Measurements from ENCODE around the gene NPRL2.

NPRL2 gene

DNA sequence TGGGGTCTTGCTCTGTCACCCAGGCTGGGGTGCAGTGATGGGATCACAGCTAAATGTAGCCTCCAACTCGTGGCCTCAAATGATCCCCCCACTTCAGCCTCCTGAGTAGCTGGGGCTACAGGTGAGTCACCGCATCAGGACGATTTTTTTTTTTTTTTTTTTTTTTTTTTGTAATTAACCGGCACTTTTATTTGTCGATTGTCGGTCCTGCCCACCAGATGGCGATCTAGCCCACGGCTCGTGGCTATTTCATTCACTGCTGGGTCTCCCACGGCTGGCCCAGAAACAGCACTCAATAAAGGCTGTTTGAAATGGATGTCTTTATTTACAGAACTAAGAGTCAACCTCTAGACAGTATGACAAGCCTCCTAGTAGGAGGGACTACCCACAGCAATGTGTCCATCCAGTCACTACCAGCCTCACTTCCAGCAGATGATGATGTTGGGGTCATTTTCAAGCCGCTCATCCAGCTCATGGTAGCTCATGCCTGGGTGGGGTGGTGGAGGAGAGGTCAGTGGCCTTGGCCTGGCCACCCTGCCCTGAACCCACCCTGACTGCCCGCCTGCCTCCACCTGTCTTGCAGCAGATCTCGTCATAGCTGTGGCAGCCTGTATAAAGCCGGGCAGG, 3.3 kb downstream of the NPRL2 start:
- DNase-seq, result peak; percentile 40

DNA sequence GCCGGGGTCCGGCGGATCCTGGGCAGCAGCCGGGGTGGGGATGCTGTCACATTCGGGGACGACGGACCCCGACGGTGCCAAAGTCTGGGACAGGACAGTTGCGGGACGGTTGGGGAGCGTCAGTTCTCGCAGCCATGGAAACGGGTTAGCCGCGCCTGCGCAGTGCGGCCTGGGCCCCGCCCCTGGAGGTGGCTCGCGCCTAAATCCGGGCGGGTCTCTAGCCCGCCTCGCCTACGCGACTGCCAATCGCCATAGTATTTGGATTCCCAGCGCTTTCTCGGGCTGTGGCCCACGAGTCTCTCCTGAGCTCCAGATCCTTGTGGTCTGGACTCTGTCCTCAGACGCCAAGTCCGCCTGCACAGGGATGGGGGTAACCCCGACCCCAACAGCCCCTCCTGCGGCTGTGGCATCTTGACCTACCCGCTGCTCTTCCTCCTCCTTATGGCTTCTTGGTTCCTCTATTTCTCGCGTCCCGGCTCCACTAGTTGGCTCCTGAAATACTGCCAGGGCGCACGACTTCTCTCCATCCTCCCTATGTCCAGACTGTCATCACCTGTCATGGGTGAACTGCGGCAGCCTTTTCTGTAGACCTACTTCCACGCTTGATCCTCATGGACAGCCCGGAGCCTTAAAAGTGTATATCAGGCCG, 4.9 kb downstream of the NPRL2 start, which contains the start of gene ZMYND10:
Gene ZMYND10, minus strand, starts transcription at position 147 of the 649 bp plus-strand sequence. CDS start 153 bp downstream, outside the sequence.
- peak; percentile 24 for DNase-seq

DNA sequence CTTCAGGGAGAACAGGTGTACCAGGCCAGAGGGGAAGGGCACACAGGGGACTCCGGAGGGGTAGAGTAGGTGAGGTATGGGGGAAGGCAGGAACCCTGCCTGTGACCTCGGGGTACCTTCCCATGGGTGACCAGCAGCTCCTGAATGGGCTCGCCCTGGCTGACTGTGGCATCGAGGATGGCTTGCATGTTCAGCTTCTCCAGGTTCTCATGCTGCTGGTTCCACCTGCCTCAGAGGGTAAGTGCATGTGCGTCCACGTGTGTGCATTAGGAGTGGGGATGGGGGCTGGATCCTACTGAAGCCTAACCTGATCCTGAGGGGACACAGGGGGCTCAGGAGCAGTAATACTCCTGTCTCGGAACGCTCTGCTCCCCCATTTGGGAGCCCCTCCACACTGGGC, 5.6 kb downstream of the NPRL2 start:
- no peak for DNase-seq

DNA sequence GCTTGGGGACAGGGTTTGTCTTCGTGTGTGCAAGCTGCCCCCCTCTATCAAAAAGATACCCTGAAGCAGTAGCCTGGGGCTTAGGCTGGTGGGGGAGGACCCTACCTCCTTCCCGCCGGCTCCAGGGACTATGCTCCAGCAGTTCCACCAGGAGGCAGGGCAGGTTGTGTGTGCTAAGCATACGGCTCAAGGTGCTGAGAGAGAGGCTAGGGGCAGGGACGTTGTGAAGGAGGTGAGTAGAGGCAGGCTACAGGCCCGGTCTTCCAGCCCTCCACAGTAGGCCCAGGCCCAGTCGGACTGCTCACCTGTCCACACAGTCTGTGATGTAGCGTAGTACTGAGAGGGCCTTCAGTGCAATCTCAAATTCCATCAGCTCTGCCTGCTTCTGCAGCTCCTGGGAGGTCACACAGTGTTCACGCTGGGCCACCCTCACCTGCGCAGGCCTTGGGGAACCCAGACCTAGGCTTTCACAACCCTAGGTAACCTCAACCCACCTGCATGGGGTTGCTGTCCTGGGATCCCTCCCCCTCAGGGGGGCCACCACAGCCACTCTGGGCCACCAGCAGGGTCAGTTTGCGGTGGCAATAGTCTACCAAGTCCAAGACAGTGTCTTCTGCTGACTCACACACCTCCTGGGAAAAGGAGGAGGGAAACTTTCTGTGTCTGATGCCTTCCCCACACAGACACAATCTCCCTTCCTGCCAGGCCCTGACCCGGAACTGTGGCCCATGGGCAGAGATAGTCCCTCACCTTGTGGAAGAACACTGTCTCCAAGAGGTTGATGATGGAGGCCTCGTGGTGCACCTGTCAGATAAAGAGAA, 7.6 kb downstream of the NPRL2 start:
- DNase-seq, result no peak

DNA sequence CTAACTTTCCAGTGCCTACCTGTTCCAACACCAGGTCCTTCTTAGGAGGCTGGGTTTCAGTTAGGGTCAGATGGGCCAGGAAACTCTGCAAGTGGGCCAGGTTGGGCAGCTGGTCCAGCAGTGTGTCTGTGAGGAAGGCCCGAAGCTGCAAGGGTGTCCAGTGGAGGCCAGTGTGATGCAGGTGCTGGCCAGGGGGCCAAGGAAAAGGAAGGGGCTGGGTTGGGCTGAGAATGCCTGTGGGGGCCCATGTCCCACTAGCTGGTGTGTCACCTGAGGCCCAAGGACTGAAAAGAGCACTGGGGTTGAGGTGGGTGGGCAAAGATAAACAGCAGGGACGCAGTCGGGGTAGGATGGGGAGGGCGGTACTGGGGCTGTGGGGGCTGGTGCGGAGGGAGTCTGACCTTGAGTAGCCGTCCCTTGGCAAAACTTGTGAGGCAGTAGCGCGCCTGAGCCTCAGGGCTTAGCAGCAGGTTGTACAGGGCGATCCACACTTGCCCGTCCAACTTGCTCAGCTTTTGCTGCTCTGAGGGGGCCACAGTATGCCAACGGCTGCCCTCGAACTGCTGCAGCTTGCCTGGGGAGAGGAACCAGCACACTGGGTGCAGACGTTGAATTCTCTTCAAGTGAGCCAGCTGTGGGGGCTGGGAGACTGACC, 8.5 kb downstream of the NPRL2 start:
- no peak for DNase-seq

DNA sequence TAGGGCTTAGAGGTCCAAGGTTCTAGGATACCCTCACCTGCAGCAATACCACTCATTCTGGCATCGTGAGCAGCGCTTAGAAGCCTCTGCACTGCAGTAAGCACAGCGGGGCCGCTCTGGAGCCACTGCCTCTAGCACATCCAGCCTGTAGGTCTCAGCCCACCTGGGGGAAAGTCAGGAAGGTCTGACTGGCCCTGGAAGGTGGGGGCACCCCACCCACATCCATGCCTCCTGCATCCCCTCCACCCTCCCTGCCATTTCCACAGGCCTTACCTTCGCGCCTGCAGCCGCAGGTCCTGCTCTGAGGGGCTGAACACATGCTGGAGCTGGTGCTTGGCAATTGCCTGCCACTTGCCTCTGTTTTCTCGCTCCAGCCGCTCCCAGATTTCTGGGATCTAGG, 9.0 kb downstream of the NPRL2 start:
- no peak for DNase-seq

DNA sequence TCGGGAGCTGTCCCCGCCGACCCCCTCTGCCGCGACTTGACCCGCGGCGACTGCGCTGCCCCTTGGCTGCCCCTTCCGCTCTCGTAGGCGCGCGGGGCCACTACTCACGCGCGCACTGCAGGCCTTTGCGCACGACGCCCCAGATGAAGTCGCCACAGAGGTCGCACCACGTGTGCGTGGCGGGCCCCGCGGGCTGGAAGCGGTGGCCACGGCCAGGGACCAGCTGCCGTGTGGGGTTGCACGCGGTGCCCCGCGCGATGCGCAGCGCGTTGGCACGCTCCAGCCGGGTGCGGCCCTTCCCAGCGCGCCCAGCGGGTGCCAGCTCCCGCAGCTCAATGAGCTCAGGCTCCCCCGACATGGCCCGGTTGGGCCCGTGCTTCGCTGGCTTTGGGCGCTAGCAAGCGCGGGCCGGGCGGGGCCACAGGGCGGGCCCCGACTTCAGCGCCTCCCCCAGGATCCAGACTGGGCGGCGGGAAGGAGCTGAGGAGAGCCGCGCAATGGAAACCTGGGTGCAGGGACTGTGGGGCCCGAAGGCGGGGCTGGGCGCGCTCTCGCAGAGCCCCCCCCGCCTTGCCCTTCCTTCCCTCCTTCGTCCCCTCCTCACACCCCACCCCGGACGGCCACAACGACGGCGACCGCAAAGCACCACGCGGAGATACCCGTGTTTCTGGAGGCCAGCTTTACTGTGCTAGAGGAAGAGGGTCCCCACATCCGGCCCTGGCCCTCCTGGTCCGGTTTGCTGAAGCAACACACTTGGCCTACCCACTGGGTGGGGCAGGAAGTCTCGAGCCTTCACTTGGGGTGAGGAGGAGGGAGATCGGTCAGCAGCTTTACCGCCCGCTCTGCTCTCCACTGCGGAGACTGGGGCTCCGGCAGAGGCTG, 9.9 kb downstream of the NPRL2 start, which contains the start of gene RASSF1:
Gene RASSF1, minus strand, starts transcription at position 389 of the 882 bp plus-strand sequence. Its CDS starts 31 bp downstream, at position 358.
- DNase-seq, result no peak

DNA sequence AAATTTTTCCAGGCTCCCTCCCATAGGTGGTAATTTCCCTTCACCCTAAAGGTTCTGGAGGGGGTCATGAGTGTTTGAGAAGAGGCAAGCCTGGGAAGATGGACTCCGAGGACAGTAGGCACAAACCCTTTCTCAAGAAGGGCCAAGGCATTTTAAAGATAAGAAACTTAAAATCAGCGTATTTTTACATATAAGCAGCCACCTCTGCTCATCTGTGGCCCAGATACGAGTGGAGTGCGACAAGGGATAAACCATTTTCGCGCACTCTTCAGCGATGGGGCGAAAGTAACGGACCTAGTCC, 10.5 kb downstream of the NPRL2 start:
- no peak for DNase-seq

DNA sequence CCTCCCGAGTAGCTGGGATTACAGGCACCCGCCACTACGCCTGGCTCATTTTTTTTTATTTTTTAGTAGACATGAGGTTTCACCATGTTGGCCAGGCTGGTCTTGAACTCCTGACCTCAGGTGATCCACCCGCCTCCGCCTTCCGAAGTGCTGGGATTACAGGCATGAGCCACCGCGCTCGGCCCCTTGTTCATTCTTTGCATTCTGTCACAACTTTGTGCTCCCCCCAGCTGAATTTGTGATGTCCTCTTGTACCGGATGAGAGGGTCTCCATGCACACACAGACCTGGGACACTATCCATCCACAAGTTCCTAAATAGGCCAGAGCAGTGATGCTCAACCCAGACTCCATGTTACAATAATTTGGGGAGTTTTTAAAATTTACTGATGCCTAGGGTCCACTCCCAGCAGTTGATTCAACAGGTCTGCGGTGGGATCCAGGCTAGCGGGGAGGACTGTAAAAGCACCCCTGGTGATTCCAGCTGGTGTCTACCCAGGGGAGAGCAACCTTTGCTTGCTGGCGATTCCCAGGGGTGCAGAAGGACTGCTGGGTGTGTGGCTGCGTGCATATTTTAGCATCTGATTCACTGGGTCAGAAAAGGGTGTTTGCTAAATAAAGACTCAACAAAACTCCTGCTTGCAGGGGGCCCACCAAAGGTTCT, 11.0 kb downstream of the NPRL2 start:
- DNase-seq, result no peak

DNA sequence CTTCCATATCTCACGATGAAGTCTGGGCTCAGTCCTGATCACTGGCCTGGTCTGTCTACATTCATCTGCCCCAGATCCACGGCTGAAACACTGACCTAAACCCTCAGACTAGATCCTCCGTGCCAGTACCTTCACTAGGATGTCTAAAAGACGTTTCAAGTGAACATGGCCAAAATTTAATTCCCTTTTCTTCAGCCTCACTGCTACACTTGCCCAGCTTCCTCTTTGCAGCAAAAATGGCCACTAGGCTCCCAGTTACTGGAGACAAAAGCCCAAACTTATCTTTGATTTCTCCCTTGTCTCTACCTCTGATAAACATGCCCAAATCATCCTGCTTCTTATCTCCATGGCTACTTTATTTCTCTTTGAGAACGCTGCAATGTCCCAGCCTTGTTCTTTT, 11.6 kb downstream of the NPRL2 start:
- no peak for DNase-seq

DNA sequence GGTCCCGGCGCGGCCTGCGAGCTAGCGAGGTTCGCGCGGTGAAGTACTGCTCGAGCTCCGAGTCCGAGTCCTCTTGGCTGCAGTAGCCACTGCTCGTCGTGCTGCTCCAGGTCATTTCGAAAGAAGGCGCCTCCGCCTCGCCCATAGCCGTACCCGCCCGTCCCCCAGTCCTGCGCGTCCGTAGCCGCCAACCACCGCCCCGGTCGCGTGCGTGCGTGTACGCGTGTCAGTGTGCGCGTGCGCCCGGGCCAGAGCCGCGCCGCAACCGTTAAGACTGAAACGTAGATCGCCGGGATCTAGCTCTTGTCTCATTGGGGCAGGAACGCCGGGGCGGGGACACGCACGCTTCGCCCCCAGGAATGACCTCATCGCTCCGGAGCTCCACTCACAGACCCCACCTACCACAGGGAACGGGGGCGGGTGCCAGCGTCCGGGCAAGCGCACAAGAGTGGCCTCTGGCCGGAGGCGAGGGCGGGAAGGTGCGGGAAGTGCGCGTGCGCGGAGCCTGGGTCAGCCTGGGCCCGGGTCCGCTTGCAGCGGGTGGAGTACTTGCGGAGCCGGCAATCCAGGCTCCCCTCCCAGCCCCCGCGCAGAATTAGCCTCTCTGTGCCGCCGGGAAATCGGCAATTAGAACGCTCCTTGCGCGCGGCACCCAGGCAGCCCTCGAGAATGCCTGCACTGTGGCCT, 13.3 kb downstream of the NPRL2 start:
- DNase-seq, result peak; percentile 95

DNA sequence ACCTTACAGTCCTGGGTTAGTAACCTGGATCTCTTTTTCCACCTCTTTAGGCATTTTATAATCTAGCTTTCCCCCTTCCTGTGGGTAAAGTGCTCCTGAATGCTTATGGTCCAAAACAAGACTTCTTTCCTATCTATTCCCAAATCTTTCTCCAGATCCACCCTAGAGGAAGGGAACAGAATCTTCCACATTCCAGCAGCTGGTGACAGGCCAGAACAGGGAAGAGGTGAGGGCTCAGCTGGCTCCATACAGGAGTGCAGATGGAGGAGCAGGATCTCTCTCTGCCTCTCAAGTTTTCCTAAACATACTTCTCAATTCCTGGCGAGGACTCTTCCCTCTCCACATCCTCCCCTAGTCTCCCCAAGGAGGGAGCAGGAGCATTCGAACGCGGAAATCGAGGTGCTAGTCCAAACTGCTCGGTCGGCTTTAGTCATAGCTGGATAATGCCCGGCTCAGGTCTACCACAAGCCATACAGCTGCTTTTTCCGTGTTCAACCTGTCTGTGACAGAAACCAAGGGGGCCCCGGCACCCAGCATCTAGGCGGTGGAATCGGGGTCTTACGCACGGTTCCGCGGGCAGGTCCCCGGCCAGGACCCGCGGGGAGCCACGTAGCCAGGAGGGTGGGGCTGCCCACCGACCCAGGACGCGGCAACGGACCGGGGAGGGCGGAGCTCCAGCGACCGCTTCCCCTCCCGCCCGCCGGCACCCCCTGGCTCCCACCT, 14.0 kb downstream of the NPRL2 start:
- no peak for DNase-seq

DNA sequence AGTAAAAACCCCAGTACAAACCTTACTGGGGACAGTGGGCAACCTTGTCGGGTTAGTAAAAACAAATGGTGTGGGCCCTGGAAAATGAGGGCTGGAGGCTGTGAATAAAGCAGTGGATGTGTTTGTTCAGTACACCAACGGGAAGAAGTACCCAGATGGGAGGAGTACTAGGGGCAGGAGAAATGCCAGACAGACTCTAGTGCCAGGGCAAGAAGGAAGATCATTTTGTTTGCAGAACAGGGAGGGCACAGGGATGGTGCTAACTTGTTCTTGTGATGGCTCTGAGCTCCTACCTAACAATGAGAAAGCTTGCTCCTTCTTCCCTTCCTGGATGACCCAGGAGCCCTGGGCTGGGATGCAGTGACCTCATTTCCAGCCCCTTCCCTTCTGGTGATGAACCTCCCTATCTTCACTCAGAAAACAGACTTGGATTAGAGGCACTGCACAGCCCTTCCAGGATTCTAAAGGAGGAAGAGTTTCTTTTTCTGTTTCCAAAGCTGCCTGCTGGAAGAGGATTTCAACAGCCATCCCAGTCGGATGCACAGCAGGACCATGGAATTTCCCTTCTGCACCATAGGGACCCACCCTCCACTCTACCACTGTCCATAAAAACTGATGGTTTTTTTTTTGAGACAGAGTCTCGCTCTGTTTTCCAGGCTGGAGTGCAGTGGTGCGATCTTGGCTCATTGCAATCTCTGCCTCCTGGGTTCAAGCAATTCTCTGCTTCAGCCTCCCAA, 16.1 kb downstream of the NPRL2 start:
- DNase-seq, result no peak

DNA sequence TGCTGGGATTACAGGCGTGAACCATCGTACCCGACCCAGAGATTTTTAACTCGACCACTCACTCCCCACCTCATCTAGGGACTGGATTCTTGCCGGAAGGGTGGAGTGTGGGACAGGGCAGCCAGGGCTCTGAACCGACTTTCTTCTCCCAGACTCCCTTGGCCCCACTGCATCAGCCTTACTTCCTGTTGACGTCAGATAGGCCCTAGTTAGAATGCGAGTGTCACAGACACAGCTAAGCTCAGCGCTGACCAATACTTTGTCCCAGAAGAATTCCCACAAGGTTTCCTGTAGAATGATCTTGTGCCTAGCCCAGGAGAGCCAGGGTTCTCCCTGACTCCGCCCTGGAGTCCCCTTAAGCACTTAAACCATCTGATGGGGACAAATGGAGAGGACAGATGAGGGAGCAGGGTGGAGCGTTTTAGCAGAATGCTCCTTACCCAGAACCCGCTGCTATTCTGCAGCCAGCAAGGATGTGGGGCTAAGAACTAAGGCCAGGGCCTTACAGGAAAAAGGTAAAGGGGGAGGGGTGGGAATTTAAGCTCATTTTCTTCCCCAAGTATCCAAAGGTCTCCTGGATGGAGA, 16.7 kb downstream of the NPRL2 start:
- no peak for DNase-seq

DNA sequence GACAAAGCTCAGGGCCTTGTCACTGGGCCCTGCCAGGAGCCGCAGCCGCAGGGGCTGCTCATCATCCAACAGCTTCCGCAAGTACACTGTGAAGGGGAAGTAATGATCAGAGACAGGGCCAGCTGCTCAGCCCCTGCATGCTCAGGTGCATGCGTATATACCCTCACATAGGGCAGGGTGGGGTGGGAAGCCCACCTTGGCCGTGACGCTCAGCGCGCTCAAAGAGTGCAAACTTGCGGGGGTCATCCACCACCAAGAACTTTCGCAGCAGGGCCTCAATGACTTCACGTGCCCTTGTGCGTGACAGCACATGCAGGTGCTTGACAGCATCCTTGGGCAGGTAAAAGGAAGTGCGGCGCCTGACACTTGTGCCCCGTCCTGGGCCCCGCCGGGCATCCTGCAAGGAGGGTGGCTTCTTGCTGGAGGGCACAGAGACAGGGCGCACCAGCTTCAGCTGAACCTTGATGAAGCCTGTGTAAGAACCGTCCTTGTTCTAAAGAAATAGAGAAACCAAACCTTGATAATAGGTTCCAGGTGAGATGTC, 19.1 kb downstream of the NPRL2 start:
- DNase-seq, result no peak

DNA sequence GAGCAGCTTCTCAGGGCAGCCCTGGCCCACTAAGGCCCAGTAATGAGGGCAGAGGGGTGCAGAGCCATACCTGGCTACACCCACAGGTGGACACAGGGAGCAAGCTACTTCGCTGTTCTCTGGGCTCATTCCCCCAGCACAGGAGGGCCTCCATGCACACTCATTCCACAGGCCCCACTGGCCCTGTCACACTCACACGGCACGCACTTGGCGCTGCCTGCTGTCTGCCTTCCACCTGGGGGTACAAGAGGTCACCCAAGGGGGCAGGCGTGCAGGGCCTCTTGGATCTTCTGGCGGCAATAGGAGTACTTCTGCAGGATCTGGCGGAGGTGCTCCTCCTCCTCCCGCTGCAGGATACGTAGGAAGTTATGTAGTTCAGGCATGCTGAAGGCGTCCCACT, 20.2 kb downstream of the NPRL2 start:
- no peak for DNase-seq

DNA sequence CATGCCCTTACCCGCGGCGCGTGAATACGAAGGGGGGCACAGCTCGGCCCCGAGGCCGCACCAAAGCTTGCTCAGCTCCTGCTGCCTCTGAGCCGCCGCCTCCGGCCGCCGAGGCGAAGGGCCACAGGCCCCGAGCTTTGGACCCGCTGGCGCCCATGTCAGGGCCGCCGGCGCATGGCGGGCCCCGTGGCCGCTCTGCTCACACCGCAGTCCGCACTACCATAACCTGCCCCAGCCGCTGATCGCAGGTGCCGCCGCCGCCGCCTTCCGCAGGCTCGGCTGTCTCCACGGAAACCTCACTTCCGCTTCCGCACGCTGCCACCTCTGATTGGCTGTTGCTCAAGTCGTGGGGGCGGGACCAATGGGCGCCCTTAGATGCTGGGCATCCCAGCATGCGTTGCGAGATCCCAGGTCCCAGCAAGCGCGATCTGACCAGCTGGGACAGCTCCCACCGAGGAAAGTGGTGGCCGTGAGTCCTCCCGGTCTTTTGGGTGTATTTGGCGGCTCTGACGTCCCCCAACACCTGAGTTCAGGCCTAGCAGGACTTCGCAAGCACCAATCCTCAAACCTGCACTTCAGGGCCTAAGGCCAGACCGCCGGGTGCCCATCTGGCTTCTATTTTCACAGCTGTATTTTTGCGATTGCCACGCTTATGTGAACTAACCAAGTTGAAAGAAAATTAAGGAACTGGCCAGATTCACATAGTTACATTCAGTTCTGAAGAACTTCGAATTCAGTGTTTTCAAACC, 22.5 kb downstream of the NPRL2 start, which contains the start of gene TUSC2:
Gene TUSC2, minus strand, starts transcription at position 281 of the 749 bp plus-strand sequence. Its CDS starts 124 bp downstream, at position 157.
- DNase-seq, result peak; percentile 85

DNA sequence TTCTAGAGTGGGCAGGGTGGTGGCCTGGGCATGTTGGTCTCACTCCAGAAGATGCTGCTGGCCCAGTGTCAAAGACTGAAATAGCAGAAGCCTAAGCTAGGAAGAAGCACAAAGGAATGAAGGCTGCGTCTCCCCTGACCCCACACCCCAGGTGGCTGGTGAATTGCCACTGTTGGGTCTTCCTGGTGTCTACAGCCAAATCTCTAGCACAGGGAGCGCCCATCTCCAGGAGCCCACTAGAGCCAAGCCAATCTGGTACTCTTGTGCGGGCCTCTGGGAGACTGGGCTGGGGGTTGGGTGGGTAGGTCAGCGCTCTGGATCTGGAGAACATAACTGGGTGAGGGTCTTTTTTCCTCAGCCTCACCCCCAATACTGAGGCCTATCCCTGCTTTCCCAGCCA, 23.4 kb downstream of the NPRL2 start:
- no peak for DNase-seq
